Activated B cell treated with CpG ODN at 0.5 μM for 24 hours (primary cell): ENCODE results near the gene GRM7. TPM values are rescaled to one million over a fixed set of nuclear protein-coding genes. Genes with fewer than 3 reads are reported as not detected.

Experiments used
- ATAC-seq: fragments of 200-7000 bp; cut with Tn5 transposase; one replicate; pipeline ENCODE4 v1.10.0; 2021; ENCODE audit warnings: low read depth, mild to moderate bottlenecking, moderate library complexity
- CTCF ChIA-PET: fragments of 350-600 bp; sonication (Branson Sonifier 250); formaldehyde crosslinking; loops from one replicate; lab custom pipeline; 2021; ENCODE audit warnings: antibody characterized with exemption; lab: Charles Lee
- POLR2A ChIA-PET: fragments of 350-600 bp; sonication (Branson Sonifier 250); formaldehyde crosslinking; loops from one replicate; lab custom pipeline; 2021; ENCODE audit warnings: antibody characterized with exemption; lab: Charles Lee
- DNase-seq: peaks from one replicate; pipeline ENCODE4 v3.0.0; 2022
- H3K27ac Mint-ChIP-seq: one replicate; pipeline ENCODE4 v1.8.0; 2020; ENCODE audit warnings: mixed read lengths
- H3K27me3 Mint-ChIP-seq: one replicate; pipeline ENCODE4 v1.8.0; 2021; ENCODE audit warnings: mixed read lengths
- H3K36me3 Mint-ChIP-seq: one replicate; pipeline ENCODE4 v1.8.0; 2021; ENCODE audit warnings: low read depth, mixed read lengths
- H3K4me1 Mint-ChIP-seq: one replicate; pipeline ENCODE4 v1.8.0; 2021; ENCODE audit warnings: mixed read lengths
- H3K4me3 Mint-ChIP-seq: one replicate; pipeline ENCODE4 v1.8.0; 2020; ENCODE audit warnings: mild to moderate bottlenecking, mixed read lengths
- H3K9me3 Mint-ChIP-seq: one replicate; pipeline ENCODE4 v1.8.0; 2020; ENCODE audit warnings: mixed read lengths
- intact Hi-C: fragments of 100-400 bp; cut with micrococcal nuclease; formaldehyde crosslinking; loops from one replicate; pipeline ENCODE4 v1.15.1; 2024
- total RNA-seq: library from RNA; stranded (reverse); gene quantifications from 2 replicates; pipeline ENCODE4 v1.2.3, GENCODE V29; 2022
- TF ChIP-seq, protein P1 (sequence below): fragments of 200-600 bp; IDR thresholded peaks from one replicate; pipeline ENCODE4 v1.8.0; 2022; ENCODE audit warnings: antibody characterized with exemption, mild to moderate bottlenecking

The GRM7 gene
- total RNA-seq, 1 donor from 2014 or later = not detected

DNA sequence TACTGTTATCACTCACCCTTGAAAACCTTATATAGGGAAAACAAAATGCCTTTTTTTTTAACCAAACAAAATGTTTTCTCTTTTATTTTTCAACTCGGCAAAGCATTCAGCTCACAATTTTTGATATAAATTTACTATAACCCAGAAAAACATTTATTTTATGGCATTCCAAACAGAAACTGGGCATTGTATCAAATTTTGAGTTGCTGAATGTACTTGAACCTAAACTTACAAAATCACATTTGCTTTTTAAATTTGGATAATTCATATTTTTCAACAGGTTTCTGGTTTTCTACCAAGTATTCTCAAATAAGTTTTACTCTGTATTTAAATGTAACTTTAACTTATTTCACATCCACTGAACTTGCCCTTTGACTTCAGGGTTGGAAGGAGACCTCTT, 405.6 kb downstream of the GRM7 start:
- no peaks in the 10 kb centered on the region for H3K27me3 Mint-ChIP-seq
- DNase-seq = no peak
- ChIA-PET POLR2A (no interaction called here), CTCF (no interaction called here)
- TF ChIP-seq, protein P1, sequence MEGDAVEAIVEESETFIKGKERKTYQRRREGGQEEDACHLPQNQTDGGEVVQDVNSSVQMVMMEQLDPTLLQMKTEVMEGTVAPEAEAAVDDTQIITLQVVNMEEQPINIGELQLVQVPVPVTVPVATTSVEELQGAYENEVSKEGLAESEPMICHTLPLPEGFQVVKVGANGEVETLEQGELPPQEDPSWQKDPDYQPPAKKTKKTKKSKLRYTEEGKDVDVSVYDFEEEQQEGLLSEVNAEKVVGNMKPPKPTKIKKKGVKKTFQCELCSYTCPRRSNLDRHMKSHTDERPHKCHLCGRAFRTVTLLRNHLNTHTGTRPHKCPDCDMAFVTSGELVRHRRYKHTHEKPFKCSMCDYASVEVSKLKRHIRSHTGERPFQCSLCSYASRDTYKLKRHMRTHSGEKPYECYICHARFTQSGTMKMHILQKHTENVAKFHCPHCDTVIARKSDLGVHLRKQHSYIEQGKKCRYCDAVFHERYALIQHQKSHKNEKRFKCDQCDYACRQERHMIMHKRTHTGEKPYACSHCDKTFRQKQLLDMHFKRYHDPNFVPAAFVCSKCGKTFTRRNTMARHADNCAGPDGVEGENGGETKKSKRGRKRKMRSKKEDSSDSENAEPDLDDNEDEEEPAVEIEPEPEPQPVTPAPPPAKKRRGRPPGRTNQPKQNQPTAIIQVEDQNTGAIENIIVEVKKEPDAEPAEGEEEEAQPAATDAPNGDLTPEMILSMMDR = no peak
- intact Hi-C loops = no loop called here
- H3K36me3 Mint-ChIP-seq = no peaks in the 10 kb centered on the region
- no peak overlapping the region for H3K27ac Mint-ChIP-seq
- H3K4me3 Mint-ChIP-seq = no peak overlapping the region
- H3K9me3 Mint-ChIP-seq = peaks cover 5% of the 10 kb centered on the region
- ATAC-seq = no peak
- no peaks in the 10 kb centered on the region for H3K4me1 Mint-ChIP-seq

DNA sequence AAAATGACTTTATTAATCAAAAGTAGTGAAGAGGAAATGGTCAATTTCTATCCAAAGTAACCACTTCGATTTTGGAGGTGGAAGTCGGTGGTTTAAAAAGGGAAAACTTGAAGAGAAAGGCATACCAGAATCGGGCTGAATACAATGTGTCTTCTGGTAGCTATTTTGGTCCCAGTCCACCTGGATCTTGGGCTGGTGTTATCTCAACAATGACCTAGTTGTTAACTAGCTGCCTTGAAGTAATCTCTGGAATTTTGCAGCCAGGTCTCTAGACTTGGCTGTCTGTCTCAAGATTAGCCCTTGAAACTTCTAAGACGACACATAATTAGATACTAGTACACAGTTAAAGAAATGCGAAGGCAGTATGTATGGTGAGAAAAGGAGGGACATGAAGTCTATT, 409.8 kb downstream of the GRM7 start:
- Mint-ChIP-seq H3K36me3 (no peaks in the 10 kb centered on the region), H3K27me3 (no peaks in the 10 kb centered on the region), H3K4me3 (no peak overlapping the region), H3K27ac (no peak overlapping the region), H3K9me3 (peaks cover 7% of the 10 kb centered on the region), H3K4me1 (no peaks in the 10 kb centered on the region)
- ChIA-PET CTCF (no interaction called here), POLR2A (no interaction called here)
- intact Hi-C loops = no loop called here
- DNase-seq (no peak), ATAC-seq (no peak)
- TF ChIP-seq, protein P1 = no peak

DNA sequence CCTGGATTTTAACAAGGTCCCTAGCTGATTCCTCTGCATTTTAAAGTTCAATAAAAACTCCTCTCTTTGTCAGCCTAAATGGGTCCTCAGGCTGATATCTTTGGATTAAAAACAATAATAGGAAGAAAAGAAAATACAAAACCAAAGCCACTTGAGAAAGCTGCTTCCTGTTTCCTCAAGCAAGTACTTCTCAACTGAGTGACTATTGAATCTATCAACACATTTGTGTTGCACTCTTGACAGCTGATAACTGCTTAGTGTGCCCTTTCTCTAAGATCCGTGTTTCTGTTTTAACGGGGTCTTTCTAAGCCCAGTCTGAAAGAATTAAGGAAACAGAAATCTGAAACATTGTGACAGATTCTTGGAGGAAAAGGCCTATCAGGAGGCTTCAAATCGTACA, 410.7 kb downstream of the GRM7 start:
- Mint-ChIP-seq H3K27me3 (no peaks in the 10 kb centered on the region), H3K4me3 (no peak overlapping the region), H3K9me3 (peaks cover 9% of the 10 kb centered on the region), H3K4me1 (no peaks in the 10 kb centered on the region), H3K27ac (no peak overlapping the region), H3K36me3 (no peaks in the 10 kb centered on the region)
- ChIA-PET POLR2A (no interaction called here), CTCF (no interaction called here)
- DNase-seq = no peak
- TF ChIP-seq, protein P1 = no peak
- intact Hi-C loops = no loop called here
- no peak for ATAC-seq

DNA sequence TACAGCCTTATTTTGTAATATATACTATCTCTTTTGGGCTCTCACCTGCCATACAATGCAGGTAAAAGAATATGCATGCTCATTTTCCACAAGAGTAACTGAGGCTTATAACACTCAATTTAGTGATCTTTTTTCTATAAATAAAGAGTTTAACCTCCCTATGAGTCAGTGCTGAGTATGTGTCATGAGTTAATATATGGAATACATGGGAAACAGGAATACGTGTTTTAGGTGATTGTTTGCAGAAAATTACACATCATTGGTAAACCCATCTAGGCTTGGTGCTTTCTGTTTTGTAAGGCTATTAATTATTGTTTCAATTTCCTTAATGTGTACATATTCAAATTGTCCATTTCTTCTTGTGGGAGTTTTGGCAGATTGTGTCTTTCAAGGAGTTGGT, 411.3 kb downstream of the GRM7 start:
- intact Hi-C loops = no loop called here
- no peak for DNase-seq
- Mint-ChIP-seq H3K4me3 (no peak overlapping the region), H3K9me3 (peaks cover 9% of the 10 kb centered on the region), H3K27me3 (no peaks in the 10 kb centered on the region), H3K27ac (no peak overlapping the region), H3K4me1 (no peaks in the 10 kb centered on the region), H3K36me3 (no peaks in the 10 kb centered on the region)
- ChIA-PET CTCF (no interaction called here), POLR2A (no interaction called here)
- ATAC-seq = no peak
- TF ChIP-seq, protein P1 = no peak

DNA sequence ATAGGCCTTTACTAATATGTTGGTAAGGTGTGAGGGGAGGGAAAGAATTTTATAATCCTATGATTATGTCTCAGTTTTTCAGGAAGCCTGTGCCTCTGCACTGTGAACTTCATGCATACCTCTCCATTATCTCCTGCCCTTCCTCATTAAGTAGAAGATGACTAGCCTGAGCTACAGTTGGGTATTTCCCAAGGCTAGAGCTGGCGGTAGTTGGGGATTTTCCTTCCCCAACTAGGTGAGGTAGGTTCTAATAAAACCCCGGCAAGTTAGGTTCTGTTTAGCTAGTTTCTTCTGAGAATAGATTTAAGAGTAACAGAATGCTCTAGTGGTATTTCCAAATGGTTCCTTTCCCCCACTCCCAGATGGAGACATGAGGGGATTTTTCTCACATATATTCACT, 414.5 kb downstream of the GRM7 start:
- DNase-seq (no peak), ATAC-seq (no peak)
- Mint-ChIP-seq H3K27me3 (no peaks in the 10 kb centered on the region), H3K9me3 (peaks cover 6% of the 10 kb centered on the region), H3K27ac (no peak overlapping the region), H3K4me3 (no peak overlapping the region), H3K36me3 (no peaks in the 10 kb centered on the region), H3K4me1 (no peaks in the 10 kb centered on the region)
- TF ChIP-seq, protein P1 = no peak
- CTCF ChIA-PET = no interaction called here
- intact Hi-C loops = no loop called here
- POLR2A ChIA-PET = no interaction called here
